Measurements from ENCODE around the gene CORO2B.

CORO2B gene

DNA sequence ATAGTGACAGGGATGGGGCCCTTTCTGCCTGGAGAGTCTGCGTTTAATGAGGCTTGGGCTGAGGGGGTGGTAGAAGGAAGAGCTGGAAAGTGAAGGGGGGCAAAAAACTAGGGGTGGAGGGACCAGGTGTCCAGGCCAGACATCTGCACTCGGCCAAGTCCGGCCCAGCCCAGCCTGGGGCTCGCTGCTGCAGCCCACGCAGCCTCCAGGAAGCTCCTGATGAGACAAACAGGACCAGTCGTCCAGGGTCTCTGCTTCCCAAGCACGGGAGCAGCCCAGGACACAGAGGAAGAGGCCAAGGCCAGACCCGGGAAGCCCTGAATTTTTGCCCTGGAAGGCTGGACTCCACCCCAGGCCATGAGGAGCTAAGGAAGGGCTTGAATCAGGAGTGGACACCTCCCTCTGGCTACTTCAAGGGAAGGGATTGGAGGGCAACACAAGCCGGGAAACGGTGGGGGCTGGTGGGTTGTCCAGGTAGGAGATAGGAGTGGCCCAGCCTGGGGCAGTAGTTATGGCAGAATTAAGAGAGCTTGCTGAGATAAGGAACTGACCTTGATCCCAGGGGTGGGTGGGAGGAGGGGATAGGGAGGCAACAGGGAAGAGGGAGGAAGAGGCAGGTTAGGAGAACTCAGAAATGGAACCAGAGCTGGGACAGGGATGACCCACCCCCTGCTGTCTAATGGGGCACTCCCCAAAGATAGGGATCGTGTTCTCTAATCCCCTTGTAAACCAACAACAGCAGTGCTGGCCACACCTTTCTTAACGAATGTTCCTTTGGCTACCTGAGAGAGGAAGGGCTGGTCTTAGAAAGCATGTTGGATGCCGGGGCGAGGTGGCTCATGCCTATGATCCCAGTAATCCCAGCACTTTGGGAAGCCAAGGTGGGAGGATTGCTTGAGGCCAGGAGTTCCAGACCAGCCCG, 152.4 kb downstream of the CORO2B start:
- Mint-ChIP-seq H3K27ac (ENCODE audit: low read depth) (no peak overlapping the region), H3K36me3 (ENCODE audit: insufficient read depth) (no peaks in the 10 kb centered on the region), H3K27me3 (no peaks in the 10 kb centered on the region), H3K9me3 (no peaks in the 10 kb centered on the region), H3K4me1 (peaks cover 5% of the 10 kb centered on the region), H3K4me3 (no peak overlapping the region)
- no peak for DNase-seq (ENCODE audit: low spot score in 2 of 2)
- ATAC-seq (replicated peaks; ENCODE audit: extremely low read depth, poor library complexity, severe bottlenecking): no peak

DNA sequence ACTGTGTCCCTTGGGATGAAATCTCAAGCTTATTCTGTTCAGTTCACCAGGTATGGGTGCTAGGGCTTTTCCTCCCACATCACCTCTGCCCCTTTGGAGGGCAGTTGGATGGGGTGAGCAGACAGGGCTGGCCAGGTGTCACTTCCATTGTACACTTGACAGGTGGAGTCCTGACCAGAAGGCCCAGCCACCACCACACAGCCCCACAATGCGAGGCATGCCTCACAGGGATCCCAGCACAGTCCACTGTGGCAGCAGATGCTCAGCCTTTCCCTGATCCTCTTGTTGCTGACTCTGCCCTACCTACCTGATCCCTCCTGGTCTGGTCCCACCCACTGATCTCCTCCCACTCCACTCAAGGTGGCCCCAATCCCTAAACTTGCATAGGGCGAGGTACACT, 153.7 kb downstream of the CORO2B start:
- no peak overlapping the region for H3K27ac Mint-ChIP-seq (ENCODE audit: low read depth)
- no peak overlapping the region for H3K4me3 Mint-ChIP-seq
- no peaks in the 10 kb centered on the region for H3K9me3 Mint-ChIP-seq
- peaks cover 5% of the 10 kb centered on the region for H3K4me1 Mint-ChIP-seq
- H3K27me3 Mint-ChIP-seq: no peaks in the 10 kb centered on the region
- no peak for DNase-seq (ENCODE audit: low spot score in 2 of 2)
- no peak for ATAC-seq (replicated peaks; ENCODE audit: extremely low read depth, poor library complexity, severe bottlenecking)
- no peaks in the 10 kb centered on the region for H3K36me3 Mint-ChIP-seq (ENCODE audit: insufficient read depth)

DNA sequence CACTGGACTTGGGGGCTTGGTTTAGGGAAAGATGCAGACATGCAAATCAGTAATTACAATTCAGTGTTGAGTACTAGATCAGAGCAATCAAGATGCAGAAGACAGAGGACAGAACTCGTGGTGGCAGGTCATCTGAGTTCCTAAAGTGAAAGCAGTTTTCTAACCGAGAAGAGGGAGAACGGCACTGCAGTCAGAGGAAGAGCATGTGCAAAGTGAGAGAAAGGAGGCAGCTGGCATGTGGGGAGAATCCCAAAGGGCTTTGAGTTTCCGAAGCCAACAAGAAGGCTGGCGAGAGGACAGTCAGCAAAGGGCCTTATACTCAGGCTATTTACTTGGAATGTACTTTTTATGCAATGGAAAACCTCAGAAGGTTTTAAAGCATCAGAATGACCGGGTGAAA, 154.9 kb downstream of the CORO2B start:
- Mint-ChIP-seq H3K36me3 (ENCODE audit: insufficient read depth) (no peaks in the 10 kb centered on the region), H3K27me3 (peaks cover 2% of the 10 kb centered on the region), H3K4me3 (no peak overlapping the region), H3K9me3 (no peaks in the 10 kb centered on the region), H3K27ac (ENCODE audit: low read depth) (no peak overlapping the region), H3K4me1 (peaks cover 5% of the 10 kb centered on the region)
- ATAC-seq (replicated peaks; ENCODE audit: extremely low read depth, poor library complexity, severe bottlenecking) (no peak), DNase-seq (ENCODE audit: low spot score in 2 of 2) (no peak)

GRCh38 chr15:68734352-68734751, 155.6 kb downstream of the CORO2B start:
- H3K9me3 Mint-ChIP-seq: no peaks in the 10 kb centered on the region
- peaks cover 9% of the 10 kb centered on the region for H3K27me3 Mint-ChIP-seq
- no peaks in the 10 kb centered on the region for H3K36me3 Mint-ChIP-seq (ENCODE audit: insufficient read depth)
- DNase-seq (ENCODE audit: low spot score in 2 of 2) (no peak), ATAC-seq (replicated peaks; ENCODE audit: extremely low read depth, poor library complexity, severe bottlenecking) (no peak)
- H3K4me3 Mint-ChIP-seq: no peak overlapping the region
- H3K4me1 Mint-ChIP-seq: peaks cover 5% of the 10 kb centered on the region
- no peak overlapping the region for H3K27ac Mint-ChIP-seq (ENCODE audit: low read depth)

DNA sequence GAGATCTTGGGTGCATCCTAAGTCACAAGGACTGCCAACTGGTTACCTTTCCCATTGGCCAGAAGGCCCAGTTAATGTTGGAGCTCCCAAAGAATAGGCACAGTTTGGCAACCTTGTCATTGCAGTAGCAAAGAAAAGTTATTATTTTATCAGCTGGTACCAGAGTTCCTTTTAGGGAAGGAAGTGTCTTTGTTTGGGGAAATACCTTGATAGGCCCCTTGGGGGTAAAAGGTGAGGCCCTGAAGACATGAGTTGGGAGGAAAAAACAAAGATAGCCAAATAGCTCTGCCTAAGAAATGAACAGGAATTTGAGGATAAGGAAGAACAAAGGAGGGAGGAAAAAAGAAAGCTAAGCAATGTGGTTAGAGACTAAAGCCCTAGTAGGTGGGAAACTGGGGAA, 156.1 kb downstream of the CORO2B start:
- no peak for ATAC-seq (replicated peaks; ENCODE audit: extremely low read depth, poor library complexity, severe bottlenecking)
- Mint-ChIP-seq H3K4me3 (no peak overlapping the region), H3K27me3 (peaks cover 10% of the 10 kb centered on the region)

DNA sequence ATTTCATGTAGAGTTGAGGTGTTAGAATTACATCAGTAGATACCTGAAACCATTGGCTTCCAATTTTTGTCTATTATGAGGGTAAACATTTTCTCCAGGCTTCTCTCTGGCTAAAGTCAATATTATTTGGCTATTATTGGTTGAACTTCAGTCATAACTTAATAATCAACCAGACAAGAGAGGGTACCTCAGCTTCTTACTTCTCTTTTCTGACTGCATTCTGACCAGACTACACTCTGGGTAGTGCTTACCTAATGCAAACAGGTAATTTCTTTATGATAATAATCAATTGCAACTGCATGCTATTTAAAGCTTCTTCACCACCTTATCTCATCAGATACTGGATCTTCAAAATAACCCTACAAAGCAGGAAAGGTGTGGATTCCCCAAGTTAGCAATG, 156.8 kb downstream of the CORO2B start:
- Mint-ChIP-seq H3K9me3 (no peaks in the 10 kb centered on the region), H3K27me3 (peaks cover 10% of the 10 kb centered on the region), H3K27ac (ENCODE audit: low read depth) (no peak overlapping the region), H3K4me3 (no peak overlapping the region), H3K36me3 (ENCODE audit: insufficient read depth) (peaks cover 1% of the 10 kb centered on the region), H3K4me1 (peaks cover 5% of the 10 kb centered on the region)
- DNase-seq (ENCODE audit: low spot score in 2 of 2): no peak
- ATAC-seq (replicated peaks; ENCODE audit: extremely low read depth, poor library complexity, severe bottlenecking): no peak

More for the DNA sequence above, 156.1 kb downstream of the CORO2B start:
- H3K4me1 Mint-ChIP-seq: peaks cover 5% of the 10 kb centered on the region
- no peak overlapping the region for H3K27ac Mint-ChIP-seq (ENCODE audit: low read depth)
- no peak for DNase-seq (ENCODE audit: low spot score in 2 of 2)
- peaks cover 1% of the 10 kb centered on the region for H3K36me3 Mint-ChIP-seq (ENCODE audit: insufficient read depth)
- no peaks in the 10 kb centered on the region for H3K9me3 Mint-ChIP-seq

GRCh38 chr15:68739390-68740080, 160.7 kb downstream of the CORO2B start:
- Mint-ChIP-seq H3K36me3 (ENCODE audit: insufficient read depth) (peaks cover 1% of the 10 kb centered on the region), H3K9me3 (no peaks in the 10 kb centered on the region), H3K4me3 (no peak overlapping the region), H3K27ac (ENCODE audit: low read depth) (no peak overlapping the region), H3K27me3 (peaks cover 23% of the 10 kb centered on the region), H3K4me1 (no peaks in the 10 kb centered on the region)
- DNase-seq (ENCODE audit: low spot score in 2 of 2) (no peak), ATAC-seq (replicated peaks; ENCODE audit: extremely low read depth, poor library complexity, severe bottlenecking) (no peak)

GRCh38 chr15:68743256-68743655, 164.5 kb downstream of the CORO2B start:
- no peak overlapping the region for H3K27ac Mint-ChIP-seq (ENCODE audit: low read depth)
- ATAC-seq (replicated peaks; ENCODE audit: extremely low read depth, poor library complexity, severe bottlenecking) (no peak), DNase-seq (ENCODE audit: low spot score in 2 of 2) (no peak)
- peaks cover 31% of the 10 kb centered on the region for H3K27me3 Mint-ChIP-seq
- H3K9me3 Mint-ChIP-seq: no peaks in the 10 kb centered on the region
- H3K4me1 Mint-ChIP-seq: no peaks in the 10 kb centered on the region
- peaks cover 1% of the 10 kb centered on the region for H3K36me3 Mint-ChIP-seq (ENCODE audit: insufficient read depth)
- H3K4me3 Mint-ChIP-seq: no peak overlapping the region

DNA sequence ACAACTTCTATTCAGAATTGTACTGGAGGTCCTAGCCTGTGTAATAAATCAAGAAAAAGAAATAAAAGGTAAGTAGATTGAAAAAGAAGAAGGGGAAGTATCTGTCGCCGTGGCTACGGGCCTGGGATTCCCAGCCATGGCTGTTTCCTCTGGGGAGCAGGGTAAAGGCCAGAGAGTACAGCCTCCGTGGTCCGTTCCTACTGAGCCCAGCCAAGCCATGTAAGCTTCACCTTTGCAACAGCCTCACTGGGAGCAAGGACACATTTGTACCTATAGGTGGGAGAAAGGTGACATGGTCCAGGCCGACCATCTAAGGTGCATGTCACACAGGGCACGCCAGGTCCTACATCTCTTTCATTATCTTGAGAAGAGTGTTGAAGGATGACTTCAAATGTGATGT, 170.6 kb downstream of the CORO2B start:
- DNase-seq (ENCODE audit: low spot score in 2 of 2): no peak
- H3K4me1 Mint-ChIP-seq: no peaks in the 10 kb centered on the region
- no peak for ATAC-seq (replicated peaks; ENCODE audit: extremely low read depth, poor library complexity, severe bottlenecking)
- no peaks in the 10 kb centered on the region for H3K9me3 Mint-ChIP-seq
- H3K27ac Mint-ChIP-seq (ENCODE audit: low read depth): no peak overlapping the region
- H3K4me3 Mint-ChIP-seq: no peak overlapping the region
- peaks cover 25% of the 10 kb centered on the region for H3K27me3 Mint-ChIP-seq
- H3K36me3 Mint-ChIP-seq (ENCODE audit: insufficient read depth): no peaks in the 10 kb centered on the region

- ATAC-seq (replicated peaks; ENCODE audit: extremely low read depth, poor library complexity, severe bottlenecking) (no peak), DNase-seq (ENCODE audit: low spot score in 2 of 2) (no peak)
- no peaks in the 10 kb centered on the region for H3K9me3 Mint-ChIP-seq
- no peaks in the 10 kb centered on the region for H3K36me3 Mint-ChIP-seq (ENCODE audit: insufficient read depth)
- H3K27ac Mint-ChIP-seq (ENCODE audit: low read depth): no peak overlapping the region
- no peak overlapping the region for H3K4me3 Mint-ChIP-seq
- H3K4me1 Mint-ChIP-seq: peaks cover 2% of the 10 kb centered on the region
- peaks cover 25% of the 10 kb centered on the region for H3K27me3 Mint-ChIP-seq
Measured at GRCh38 chr15:68749793-68750192, 171.0 kb downstream of the CORO2B start.

DNA sequence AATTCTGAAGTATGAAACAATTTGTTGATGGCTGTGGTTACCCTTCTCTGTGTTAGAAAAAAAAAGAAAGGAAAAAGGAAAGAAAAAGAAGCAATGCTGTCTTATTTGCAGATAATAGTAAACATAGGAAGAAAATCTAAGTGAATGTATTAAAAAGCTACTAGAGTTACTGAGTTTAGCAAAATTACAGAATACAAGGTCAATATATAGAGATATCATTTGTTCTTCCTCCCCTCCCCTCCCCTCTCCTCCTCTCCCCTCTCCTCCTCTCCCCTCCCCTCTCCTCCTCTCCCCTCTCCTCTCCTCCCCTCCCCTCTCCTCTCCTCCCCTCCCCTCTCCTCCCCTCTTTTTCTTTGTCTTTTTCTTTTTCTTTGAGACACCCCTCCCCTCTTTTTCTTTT, 172.8 kb downstream of the CORO2B start:
- Mint-ChIP-seq H3K4me1 (peaks cover 5% of the 10 kb centered on the region), H3K9me3 (no peaks in the 10 kb centered on the region), H3K27me3 (peaks cover 37% of the 10 kb centered on the region), H3K36me3 (ENCODE audit: insufficient read depth) (no peaks in the 10 kb centered on the region), H3K27ac (ENCODE audit: low read depth) (no peak overlapping the region), H3K4me3 (no peak overlapping the region)
- DNase-seq (ENCODE audit: low spot score in 2 of 2) (no peak), ATAC-seq (replicated peaks; ENCODE audit: extremely low read depth, poor library complexity, severe bottlenecking) (no peak)

GRCh38 chr15:68755731-68756130, 176.9 kb downstream of the CORO2B start:
- Mint-ChIP-seq H3K4me3 (no peak overlapping the region), H3K9me3 (no peaks in the 10 kb centered on the region), H3K27ac (ENCODE audit: low read depth) (no peak overlapping the region), H3K36me3 (ENCODE audit: insufficient read depth) (no peaks in the 10 kb centered on the region), H3K27me3 (peaks cover 66% of the 10 kb centered on the region), H3K4me1 (peaks cover 5% of the 10 kb centered on the region)
- no peak for ATAC-seq (replicated peaks; ENCODE audit: extremely low read depth, poor library complexity, severe bottlenecking)
- DNase-seq (ENCODE audit: low spot score in 2 of 2): no peak
